SU-DHL-6 (cell line): ENCODE data around the gene DICER1.

Source experiments
- CTCF ChIP-seq: fragments of 200-600 bp; sonication (generic); IDR thresholded peaks from one replicate; pipeline ENCODE4 v1.5.1; 2017; ENCODE audit warnings: antibody characterized with exemption, mild to moderate bottlenecking, low read length, moderate library complexity; ENCODE audit not compliant: insufficient read depth, poor library complexity, severe bottlenecking
- EZH2phosphoT487 ChIP-seq: fragments of 200-600 bp; sonication (generic), shearing (Covaris generic); conservative IDR thresholded peaks from 2 replicates; pipeline ENCODE4 v1.6.1; 2018; ENCODE audit warnings: mild to moderate bottlenecking, antibody characterized with exemption, low read length, moderate library complexity, mixed read lengths

- TF ChIP-seq CTCF (no peak), EZH2phosphoT487 (no peak)
Measured at GRCh38 chr14:95068080-95068479, 89.2 kb downstream of the DICER1 start.
